ENCODE results near the gene MEI4.
"Not testable (repeated sequence)": the region's sequence is repeated elsewhere in the genome, so short reads cannot be mapped to it uniquely, and the experiment has no call there.

The MEI4 gene

GRCh38 chr6:77683515-77683914, 30.7 kb downstream of the MEI4 start:
- DNase-seq (ENCODE audit: low spot score), result no peak

DNA sequence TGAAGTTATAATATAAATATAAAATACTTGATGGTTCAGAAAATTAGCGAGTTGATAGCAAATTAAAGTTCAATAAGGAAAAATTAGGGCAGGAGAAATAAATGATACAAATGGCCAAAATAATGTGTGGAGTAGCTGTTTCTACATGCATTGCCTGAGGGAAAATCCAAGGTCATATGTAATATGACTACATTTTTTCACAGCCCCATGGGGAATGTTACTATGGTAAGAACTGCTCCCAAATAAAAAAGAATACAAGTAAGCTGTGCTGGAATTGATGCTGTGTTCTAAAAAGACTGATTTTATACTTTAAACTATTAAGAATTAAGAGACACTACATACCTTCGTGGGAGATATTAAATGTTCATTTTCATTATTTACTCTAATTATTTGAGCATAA, 34.1 kb downstream of the MEI4 start:
- no peak for DNase-seq (ENCODE audit: low spot score)

- DNase-seq (ENCODE audit: low spot score), result no peak
These were observed 35.8 kb downstream of the MEI4 start for GRCh38 chr6:77688649-77689048.

- not testable (repeated sequence) for DNase-seq (ENCODE audit: low spot score)
These were observed 47.3 kb downstream of the MEI4 start for GRCh38 chr6:77700095-77700494.

GRCh38 chr6:77707603-77708002, 54.8 kb downstream of the MEI4 start:
- DNase-seq (ENCODE audit: low spot score), result no peak

DNA sequence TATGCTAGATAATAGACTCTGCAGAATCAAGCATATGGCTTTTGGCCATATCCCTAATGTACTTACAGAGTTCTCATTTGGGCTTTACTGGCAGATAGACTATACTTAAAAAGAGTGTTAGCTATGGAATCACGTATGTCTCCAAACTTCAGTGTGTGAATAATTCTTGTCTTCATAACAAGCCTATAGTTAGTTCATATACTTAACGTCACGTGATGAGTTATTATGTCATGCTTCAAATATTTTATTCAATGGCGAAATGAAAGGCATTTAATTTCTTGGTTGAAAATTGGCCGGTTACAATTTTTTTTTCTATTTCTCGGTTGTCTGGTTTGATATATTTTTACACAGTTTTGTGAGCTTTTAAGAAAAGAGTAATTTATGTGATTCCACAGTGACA, 62.7 kb downstream of the MEI4 start:
- no peak for DNase-seq (ENCODE audit: low spot score)

GRCh38 chr6:77716311-77716710, 63.5 kb downstream of the MEI4 start:
- no peak for DNase-seq (ENCODE audit: low spot score)

DNA sequence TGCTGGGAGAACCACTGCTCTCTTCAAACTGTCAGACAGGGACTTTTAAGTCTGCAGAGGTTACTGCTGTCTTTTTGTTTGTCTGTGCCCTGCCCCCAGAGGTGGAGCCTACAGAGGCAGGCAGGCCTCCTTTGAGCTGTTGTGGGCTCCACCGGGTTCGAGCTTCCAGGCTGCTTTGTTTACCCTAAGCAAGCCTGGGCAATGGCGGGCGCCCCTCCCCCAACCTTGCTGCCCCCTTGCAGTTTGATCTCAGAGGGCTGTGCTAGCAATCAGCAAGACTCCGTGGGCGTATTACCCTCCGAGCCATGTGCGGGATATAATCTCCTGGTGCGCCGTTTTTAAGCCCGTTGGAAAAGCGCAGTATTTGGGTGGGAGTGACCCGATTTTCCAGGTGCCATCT, 83.2 kb downstream of the MEI4 start:
- DNase-seq (ENCODE audit: low spot score), result not testable (repeated sequence)

DNA sequence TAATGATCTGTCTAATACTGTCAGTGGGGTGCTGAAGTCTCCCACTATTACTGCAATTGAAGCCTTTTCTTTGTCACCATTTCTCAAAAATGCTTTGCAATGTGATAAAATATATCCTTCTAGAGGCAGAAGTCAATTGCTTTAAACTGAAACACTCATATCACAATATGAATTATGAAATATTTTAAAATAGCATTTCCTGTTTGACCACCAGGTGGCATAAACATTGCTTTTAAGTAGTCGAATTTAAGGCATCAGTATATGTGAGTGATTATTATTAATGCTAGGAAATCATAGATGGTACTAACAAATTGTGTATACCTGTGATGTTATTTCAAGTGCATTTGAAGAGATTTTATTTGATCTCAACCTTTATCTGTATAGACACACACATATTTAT, 87.5 kb downstream of the MEI4 start:
- DNase-seq (ENCODE audit: low spot score), result no peak

DNA sequence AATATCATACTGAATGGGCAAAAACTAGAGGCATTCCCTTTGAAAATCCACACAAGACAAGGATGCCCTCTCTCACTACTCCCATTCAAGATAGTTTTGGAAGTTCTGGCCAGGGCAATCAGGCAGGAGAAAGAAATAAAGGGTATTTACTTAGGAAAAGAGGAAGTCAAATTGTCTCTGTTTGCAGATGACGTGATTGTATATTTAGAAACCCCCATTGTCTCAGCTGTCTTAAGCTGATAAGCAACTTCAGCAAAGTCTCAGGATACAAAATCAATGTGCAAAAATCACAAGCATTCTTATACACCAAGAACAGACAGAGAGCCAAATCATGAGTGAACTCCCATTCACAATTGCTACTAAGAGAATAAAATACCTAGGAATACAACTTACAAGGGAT, 99.3 kb downstream of the MEI4 start:
- DNase-seq (ENCODE audit: low spot score), result not testable (repeated sequence)

GRCh38 chr6:77762386-77762785, 109.5 kb downstream of the MEI4 start:
- DNase-seq (ENCODE audit: low spot score), result no peak

- no peak for DNase-seq (ENCODE audit: low spot score)
These were observed 110.3 kb downstream of the MEI4 start for GRCh38 chr6:77763124-77763523.

- DNase-seq (ENCODE audit: low spot score), result no peak
These were observed 111.5 kb downstream of the MEI4 start for GRCh38 chr6:77764364-77764763.

- DNase-seq (ENCODE audit: low spot score), result no peak
These were observed 120.5 kb downstream of the MEI4 start for GRCh38 chr6:77773157-77773822.

- no peak for DNase-seq (ENCODE audit: low spot score)
These were observed 121.6 kb downstream of the MEI4 start for GRCh38 chr6:77774457-77774856.

GRCh38 chr6:77776441-77776840, 123.6 kb downstream of the MEI4 start:
- no peak for DNase-seq (ENCODE audit: low spot score)

GRCh38 chr6:77778527-77778926, 125.7 kb downstream of the MEI4 start:
- DNase-seq (ENCODE audit: low spot score), result no peak

- DNase-seq (ENCODE audit: low spot score), result no peak
These were observed 134.2 kb downstream of the MEI4 start for GRCh38 chr6:77786935-77787629.

DNA sequence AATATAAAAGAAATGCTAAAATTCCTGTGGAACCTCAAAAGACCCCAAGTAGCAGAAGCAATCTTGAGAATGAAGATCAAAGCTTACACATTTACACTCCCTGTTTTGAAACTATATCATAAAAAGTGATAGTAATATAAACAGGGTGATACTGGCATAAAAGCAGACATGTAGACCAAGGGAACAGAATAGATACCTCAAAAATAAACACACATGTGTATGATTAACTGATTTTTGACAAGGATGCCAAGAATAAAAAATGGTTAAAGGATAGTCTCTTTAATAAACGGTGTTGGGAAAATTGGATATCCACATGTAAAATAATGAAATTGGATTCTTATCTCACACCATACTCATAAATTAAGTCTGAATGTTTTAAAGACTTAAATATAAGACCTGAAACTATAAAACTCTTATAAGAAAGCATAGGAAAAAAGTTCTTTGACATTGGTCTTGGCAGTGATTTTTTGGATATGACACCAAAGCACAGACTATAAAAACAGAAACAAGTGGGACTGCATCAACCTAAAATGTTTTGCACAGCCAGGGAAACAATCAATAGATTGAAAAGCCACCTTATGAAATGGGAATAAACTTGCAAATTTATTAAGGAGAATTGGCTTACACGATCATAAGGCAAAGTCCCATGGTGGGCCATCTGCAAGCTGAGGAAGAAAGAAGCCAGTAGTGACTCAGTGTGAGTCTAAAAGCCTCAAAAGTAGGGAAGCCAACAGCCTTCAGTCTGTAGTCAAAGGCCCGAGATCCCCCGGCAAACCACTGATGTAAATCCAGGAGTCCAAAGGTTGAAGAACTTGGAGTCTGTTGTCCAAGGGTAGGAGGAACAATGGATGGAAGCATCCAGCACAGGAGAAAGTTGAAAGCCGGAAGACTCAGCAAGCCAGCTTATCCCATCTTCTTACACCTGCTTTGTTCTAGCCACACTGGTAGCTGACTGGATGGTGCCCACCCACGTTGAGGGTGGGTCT, 144.3 kb downstream of the MEI4 start:
- no peak for DNase-seq (ENCODE audit: low spot score)

DNA sequence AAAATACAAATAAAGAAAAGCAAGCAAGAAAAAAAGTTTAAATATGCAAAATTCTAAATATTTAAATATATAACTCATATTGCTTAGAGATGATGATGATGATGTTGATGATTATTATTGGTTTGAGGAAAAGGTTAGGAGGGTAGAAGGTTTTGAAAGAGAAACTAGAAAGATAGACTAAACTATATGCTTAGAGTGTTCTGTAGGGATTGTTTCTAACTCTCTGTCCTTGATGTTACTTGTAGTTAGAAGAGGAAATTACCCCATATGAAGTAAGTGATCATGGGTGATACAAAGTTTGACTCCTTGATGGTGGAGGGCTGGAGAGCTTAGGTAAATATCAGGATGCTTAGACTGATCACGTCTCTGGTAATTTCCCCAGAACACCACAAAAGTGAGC, 159.5 kb downstream of the MEI4 start:
- no peak for DNase-seq (ENCODE audit: low spot score)

- DNase-seq (ENCODE audit: low spot score), result no peak
These were observed 160.3 kb downstream of the MEI4 start for GRCh38 chr6:77813090-77813489.

DNA sequence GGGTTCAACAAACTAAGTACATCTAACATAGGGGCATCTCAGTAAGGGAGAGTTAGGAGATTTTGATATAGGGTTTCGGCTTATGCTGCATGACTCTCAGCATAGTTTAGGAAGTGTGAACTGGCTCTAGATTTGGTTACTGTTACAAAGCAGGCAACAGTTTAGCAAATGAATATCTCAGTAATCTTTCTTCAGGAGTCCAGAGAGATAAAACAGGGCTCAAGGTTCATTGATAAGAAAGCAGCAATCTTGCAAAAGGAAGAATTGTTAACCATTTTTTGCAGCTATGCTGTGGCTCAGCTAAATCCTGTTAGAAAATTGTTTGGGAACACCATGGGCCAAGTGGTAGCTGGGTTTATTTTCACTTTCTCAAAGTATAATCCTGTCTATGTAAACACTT, 161.3 kb downstream of the MEI4 start:
- no peak for DNase-seq (ENCODE audit: low spot score)

GRCh38 chr6:77815531-77815930, 162.7 kb downstream of the MEI4 start:
- DNase-seq (ENCODE audit: low spot score), result no peak
